Adrenal gland (tissue), 5 donors: ENCODE data around the gene ME1.

Source experiments
- POLR2A ChIP-seq, 2 donors: fragments of 450-650 bp; IDR thresholded peaks; one replicate each; pipeline ENCODE4 v1.6.1; 2017; ENCODE audit warnings: antibody characterized with exemption in 2 of 2, mild to moderate bottlenecking in 2 of 2, moderate library complexity in 1 of 2
- TF ChIP-seq, protein P1 (sequence below), 6 experiments: fragments of 450-650 bp in 4 of 6; fragments of 200-600 bp in 2 of 6; sonication (generic) in 1 of 6; IDR thresholded peaks; 1 replicate in 5 of 6; 2 replicates in 1 of 6; pipeline versions ENCODE4 v1.5.1 to v1.8.0; 2016 to 2021; ENCODE audit warnings: antibody characterized with exemption in 6 of 6, mild to moderate bottlenecking in 2 of 6, moderate library complexity in 1 of 6
- donor health status: DM: no; HTN: no; CAD: no.

DNA sequence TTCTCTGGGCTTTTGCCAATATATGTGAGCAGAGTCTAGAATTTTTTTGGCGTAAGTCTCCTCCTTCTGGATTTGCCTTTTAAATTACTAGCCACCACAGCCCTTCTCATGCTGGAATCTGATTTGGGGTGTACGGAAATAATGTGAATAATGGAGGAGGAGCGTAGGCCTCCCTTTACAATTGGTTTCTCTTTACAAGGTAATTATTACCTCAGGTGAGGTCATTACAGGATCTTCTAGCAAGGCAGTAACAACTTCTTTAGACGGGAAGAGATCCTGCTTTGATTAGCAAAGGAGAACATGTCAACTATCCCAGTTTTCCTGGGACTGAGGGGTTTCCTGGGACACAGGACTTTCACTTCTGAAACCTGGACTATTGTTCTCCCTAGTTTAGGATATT lies 228.8 kb downstream of the ME1 start:
- TF ChIP-seq, protein P1, sequence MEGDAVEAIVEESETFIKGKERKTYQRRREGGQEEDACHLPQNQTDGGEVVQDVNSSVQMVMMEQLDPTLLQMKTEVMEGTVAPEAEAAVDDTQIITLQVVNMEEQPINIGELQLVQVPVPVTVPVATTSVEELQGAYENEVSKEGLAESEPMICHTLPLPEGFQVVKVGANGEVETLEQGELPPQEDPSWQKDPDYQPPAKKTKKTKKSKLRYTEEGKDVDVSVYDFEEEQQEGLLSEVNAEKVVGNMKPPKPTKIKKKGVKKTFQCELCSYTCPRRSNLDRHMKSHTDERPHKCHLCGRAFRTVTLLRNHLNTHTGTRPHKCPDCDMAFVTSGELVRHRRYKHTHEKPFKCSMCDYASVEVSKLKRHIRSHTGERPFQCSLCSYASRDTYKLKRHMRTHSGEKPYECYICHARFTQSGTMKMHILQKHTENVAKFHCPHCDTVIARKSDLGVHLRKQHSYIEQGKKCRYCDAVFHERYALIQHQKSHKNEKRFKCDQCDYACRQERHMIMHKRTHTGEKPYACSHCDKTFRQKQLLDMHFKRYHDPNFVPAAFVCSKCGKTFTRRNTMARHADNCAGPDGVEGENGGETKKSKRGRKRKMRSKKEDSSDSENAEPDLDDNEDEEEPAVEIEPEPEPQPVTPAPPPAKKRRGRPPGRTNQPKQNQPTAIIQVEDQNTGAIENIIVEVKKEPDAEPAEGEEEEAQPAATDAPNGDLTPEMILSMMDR (IDR thresholded peaks at IDR 0.05), result no peak
- TF ChIP-seq POLR2A (IDR thresholded peaks at IDR 0.05), result no peak
